PC-9 (cell line): ENCODE results near the gene LEFTY2. TPM values are rescaled to one million over a fixed set of nuclear protein-coding genes. Genes with fewer than 3 reads are reported as not detected.
A peak's percentile ranks its signal among the peaks of the same experiment; 100 is the strongest.

Experiments used
- BruUV-seq: library from RNA; stranded (reverse); fragments of 400-500 nt; replicated peaks from 2 replicates; lab custom pipeline; 2021; lab: Mats Ljungman, UMichigan
- CTCF ChIA-PET: fragments of 300-600 bp; sonication (Branson Sonifier 250); formaldehyde crosslinking; loops from one replicate; lab custom pipeline; 2022; ENCODE audit warnings: antibody characterized with exemption; lab: Charles Lee
- POLR2A ChIA-PET: fragments of 300-600 bp; sonication (Branson Sonifier 250); formaldehyde crosslinking; loops from one replicate; lab custom pipeline; 2022; ENCODE audit warnings: antibody characterized with exemption; ENCODE audit not compliant: unreplicated experiment; lab: Charles Lee
- DNase-seq, 2 experiments: peaks; one replicate each; pipeline versions ENCODE4 v3.0.0 to v3.0.0-alpha.2; 2015 to 2022; ENCODE audit warnings: mixed read lengths in 1 of 2
- H2AFZ ChIP-seq: fragments of 200-600 bp; sonication (generic); 2 replicates; pipeline ENCODE4 v1.8.1; 2017; ENCODE audit warnings: antibody characterized with exemption
- H3F3A ChIP-seq: fragments of 200-600 bp; sonication (generic); 2 replicates; pipeline ENCODE4 v1.8.1; 2017; ENCODE audit warnings: antibody characterized with exemption, mild to moderate bottlenecking, low read depth; ENCODE audit not compliant: insufficient read depth
- H3K27ac ChIP-seq: fragments of 200-600 bp; sonication (generic); 2 replicates; pipeline ENCODE4 v1.6.1; 2016; ENCODE audit warnings: mixed run types
- H3K27me3 ChIP-seq: fragments of 200-600 bp; sonication (generic); 2 replicates; pipeline ENCODE4 v1.6.1; 2016; ENCODE audit warnings: low read depth, mixed run types; ENCODE audit not compliant: insufficient read depth
- H3K36me3 ChIP-seq: fragments of 200-600 bp; sonication (generic); 2 replicates; pipeline ENCODE4 v1.6.1; 2016; ENCODE audit warnings: low read depth, mixed run types
- H3K4me1 ChIP-seq: fragments of 200-600 bp; sonication (generic); replicated peaks from 2 replicates; pipeline ENCODE4 v1.6.1; 2016; ENCODE audit warnings: mixed run types; ENCODE audit not compliant: insufficient read depth
- H3K4me2 ChIP-seq: fragments of 200-600 bp; sonication (generic); 2 replicates; pipeline ENCODE4 v1.6.1; 2017; ENCODE audit warnings: mixed run types
- H3K4me3 ChIP-seq: fragments of 200-600 bp; sonication (generic); 2 replicates; pipeline ENCODE4 v1.6.1; 2016; ENCODE audit warnings: mixed run types
- H3K79me2 ChIP-seq: fragments of 200-600 bp; sonication (generic); 2 replicates; pipeline ENCODE4 v1.6.1; 2017; ENCODE audit warnings: low read depth, mixed run types
- H3K9me2 ChIP-seq: fragments of 200-600 bp; sonication (generic); 2 replicates; pipeline ENCODE4 v1.8.1; 2017; ENCODE audit warnings: mild to moderate bottlenecking; ENCODE audit not compliant: insufficient read depth
- H3K9me3 ChIP-seq: fragments of 200-600 bp; sonication (generic); 2 replicates; pipeline ENCODE4 v1.8.1; 2016; ENCODE audit warnings: low read depth; ENCODE audit not compliant: insufficient read depth
- H4K20me1 ChIP-seq: fragments of 200-600 bp; sonication (generic); 2 replicates; pipeline ENCODE4 v1.8.1; 2017; ENCODE audit not compliant: insufficient read depth
- CTCF ChIP-seq: fragments of 200-600 bp; sonication (generic); conservative IDR thresholded peaks from 2 replicates; pipeline ENCODE4 v1.6.1; 2017; ENCODE audit warnings: mixed run types, antibody characterized with exemption, mild to moderate bottlenecking, moderate library complexity
- EZH2 ChIP-seq: fragments of 200-600 bp; sonication (generic); IDR thresholded peaks from 2 replicates; pipeline ENCODE4 v1.8.0; 2017; ENCODE audit warnings: antibody characterized with exemption, low read depth
- intact Hi-C: fragments of 100-400 bp; cut with micrococcal nuclease; formaldehyde crosslinking; loops from one replicate; pipeline ENCODE4 v1.10.0; 2022; ENCODE audit not compliant: unreplicated experiment
- total RNA-seq: library from RNA; stranded (reverse); gene quantifications from 2 replicates; pipeline ENCODE4 v1.2.3, GENCODE V29; 2021

LEFTY2 gene
- total RNA-seq, 1 experiment from 2014 or later = not detected

- Histone ChIP-seq H2AFZ (no peak overlapping the region), H3K9me3 (no peaks in the 10 kb centered on the region), H3K4me2 (peak overlapping the region; percentile 89), H3K27ac (no peak overlapping the region; the same call in 1 of the 2 replicates), H3K4me1 (peaks cover 16% of the 10 kb centered on the region), H3K27me3 (no peaks in the 10 kb centered on the region), H4K20me1 (0 out of 2 replicates have a peak, but pooled peaks cover 5% of the 10 kb centered on the region), H3K36me3 (peaks cover 29% of the 10 kb centered on the region), H3K4me3 (peak overlapping the region; percentile 100; the same call in 1 of the 2 replicates), H3F3A (peaks cover 18% of the 10 kb centered on the region; the same call in 1 of the 2 replicates), H3K9me2 (no peaks in the 10 kb centered on the region), H3K79me2 (peaks cover 35% of the 10 kb centered on the region)
- ChIA-PET CTCF (interaction anchor here (0.5 to 0.8 kb wide), 2 partner anchors 39 to 46 kb away, joined by 4 read pairs; no protein-coding TSS in a partner anchor), POLR2A (interaction anchor here (0.7 to 1.0 kb wide), 3 partner anchors 11 to 267 kb away, joined by 3 to 4 read pairs (median 4); no protein-coding TSS in a partner anchor)
- BruUV-seq = no TSS peak
- DNase-seq = peak; percentile 87 to 95
- intact Hi-C loops = loop anchor here (1.0 to 5.0 kb wide), 6 partner anchors 40 to 495 kb away; partner anchors contain the start of genes H3-3A, LBR, SRP9 and TMEM63A
- TF ChIP-seq CTCF = no peak
- TF ChIP-seq EZH2 = no peak
These were observed 19.0 kb downstream of the LEFTY2 start for GRCh38 chr1:225921734-225922709.

GRCh38 chr1:225919906-225920305 lies 21.1 kb downstream of the LEFTY2 start:
- Histone ChIP-seq H3K27ac (no peak overlapping the region), H3F3A (peaks cover 20% of the 10 kb centered on the region; the same call in 1 of the 2 replicates), H3K9me2 (no peaks in the 10 kb centered on the region), H3K36me3 (peaks cover 29% of the 10 kb centered on the region), H3K9me3 (no peaks in the 10 kb centered on the region), H3K27me3 (no peaks in the 10 kb centered on the region), H3K4me2 (no peak overlapping the region), H4K20me1 (0 out of 2 replicates have a peak, but pooled peaks cover 5% of the 10 kb centered on the region), H3K4me3 (no peak overlapping the region), H3K4me1 (peaks cover 16% of the 10 kb centered on the region), H2AFZ (no peak overlapping the region), H3K79me2 (peaks cover 35% of the 10 kb centered on the region)
- ChIA-PET POLR2A (interaction anchor here (0.6 kb wide), 2 partner anchors 33 to 403 kb away, joined by 6 read pairs; no protein-coding TSS in a partner anchor), CTCF (interaction anchor here (0.5 kb wide), 1 partner anchor 142 kb away, joined by 4 read pairs; the partner anchor contains the start of gene SRP9)
- TF ChIP-seq CTCF = no peak
- no peak for TF ChIP-seq EZH2
- no TSS peak for BruUV-seq
- intact Hi-C loops = loop anchor here (5.0 kb wide), 3 partner anchors 57 to 493 kb away; partner anchors contain the start of genes LBR and SRP9
- DNase-seq = peak in 1 of 2 experiments; percentile 61

GRCh38 chr1:225918280-225918679 lies 22.7 kb downstream of the LEFTY2 start:
- Histone ChIP-seq H3K9me3 (no peaks in the 10 kb centered on the region), H4K20me1 (0 out of 2 replicates have a peak, but pooled peaks cover 5% of the 10 kb centered on the region), H3K27ac (peak overlapping the region; percentile 16; the same call in 1 of the 2 replicates), H3K79me2 (peaks cover 28% of the 10 kb centered on the region), H3K9me2 (no peaks in the 10 kb centered on the region), H3F3A (peaks cover 22% of the 10 kb centered on the region; the same call in 1 of the 2 replicates), H3K4me3 (no peak overlapping the region), H3K4me2 (no peak overlapping the region), H3K27me3 (no peaks in the 10 kb centered on the region), H3K4me1 (peaks cover 16% of the 10 kb centered on the region), H2AFZ (no peak overlapping the region), H3K36me3 (peaks cover 29% of the 10 kb centered on the region)
- CTCF ChIA-PET = interaction anchor here (0.5 to 0.6 kb wide), 2 partner anchors 15 to 473 kb away, joined by 3 to 6 read pairs; no protein-coding TSS in a partner anchor
- POLR2A ChIA-PET = no interaction called here
- BruUV-seq = no TSS peak
- intact Hi-C loops = no loop called here
- no peak for DNase-seq
- no peak for TF ChIP-seq EZH2
- no peak for TF ChIP-seq CTCF
